GM18909 (cell line): ENCODE results near the gene SYT1.

Source experiments
- ATAC-seq: cut with Tn5 transposase; IDR thresholded peaks from one replicate; pipeline ENCODE4 v1.9.1; 2021; ENCODE audit warnings: mild to moderate bottlenecking; ENCODE audit not compliant: unreplicated experiment, poor library complexity

The SYT1 gene

DNA sequence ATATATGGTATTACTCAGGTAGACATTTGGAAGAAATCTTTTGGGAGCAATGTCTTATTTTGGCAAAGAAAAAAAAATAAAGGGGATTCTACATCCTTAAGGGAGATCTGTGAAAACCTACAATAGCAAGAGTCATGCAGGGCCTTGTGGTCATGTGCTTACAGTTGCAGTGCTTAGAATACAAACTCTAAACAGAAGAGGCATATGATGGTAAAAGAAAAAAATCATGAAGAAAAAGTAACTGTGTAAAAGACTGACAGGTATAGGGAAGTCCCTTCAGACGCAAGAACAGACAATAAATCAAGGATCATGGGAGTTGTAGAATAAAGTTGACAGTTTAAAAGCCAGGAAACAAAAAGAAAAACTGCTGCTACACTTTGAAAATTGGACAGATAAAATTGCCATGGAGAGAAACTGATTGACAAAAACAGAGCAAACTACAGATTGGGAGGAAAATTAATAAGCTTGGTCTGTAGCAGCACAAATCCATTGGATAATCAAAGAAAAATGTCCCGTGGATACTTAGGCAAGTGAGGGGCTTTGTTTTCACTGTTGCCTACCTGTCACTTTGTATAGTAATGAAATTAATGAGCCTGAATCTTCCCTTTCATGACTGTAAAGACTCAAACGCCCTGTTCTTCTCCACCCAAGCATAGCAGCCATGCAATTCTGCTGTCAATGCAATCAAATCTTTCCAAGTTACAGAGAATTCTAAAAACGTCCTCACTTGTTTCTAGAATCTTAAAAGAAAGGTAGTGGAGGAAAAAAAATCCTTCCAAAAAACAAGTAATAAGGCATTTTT lies 402.0 kb downstream of the SYT1 start:
- no peak for ATAC-seq

DNA sequence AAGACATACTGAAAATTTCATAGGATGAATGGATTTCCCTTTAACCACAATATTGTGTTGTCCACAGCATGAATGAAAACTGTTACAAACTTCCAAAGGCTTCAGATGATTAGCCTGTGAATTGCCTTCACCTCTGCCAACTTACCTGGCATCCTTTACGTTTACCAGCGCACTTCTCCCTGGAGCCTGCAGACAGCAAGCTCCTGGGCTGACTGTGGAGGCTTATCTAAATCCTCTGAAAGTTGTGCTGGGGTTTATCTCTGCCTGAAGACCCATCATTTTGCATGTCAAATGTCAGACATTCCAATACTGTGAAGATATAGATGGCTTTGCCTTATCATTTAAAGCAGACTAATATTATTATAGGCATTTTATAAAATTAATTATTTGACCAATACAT lies 403.0 kb downstream of the SYT1 start:
- no peak for ATAC-seq

- ATAC-seq = peak; percentile 59
Measured at GRCh38 chr12:79274501-79275064, 410.0 kb downstream of the SYT1 start.

- no peak for ATAC-seq
Measured at GRCh38 chr12:79275631-79276030, 411.1 kb downstream of the SYT1 start.

DNA sequence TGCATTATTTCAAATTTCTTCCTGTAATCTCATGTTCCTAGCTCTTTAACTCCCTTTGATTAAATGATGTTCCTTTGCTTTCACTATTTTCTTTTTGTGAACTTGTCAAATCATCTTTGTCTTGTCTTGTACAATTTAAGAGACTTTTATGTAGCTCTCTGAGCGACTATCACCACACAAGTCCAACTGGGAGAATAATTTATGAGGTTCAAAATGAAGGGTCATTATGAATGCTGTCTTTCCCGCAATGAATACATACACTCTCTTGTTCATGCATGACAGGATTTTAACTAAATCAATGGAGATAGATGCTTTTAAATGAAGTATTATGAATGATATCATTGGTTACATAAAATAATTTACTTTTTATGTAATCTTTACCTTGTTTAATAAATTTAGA lies 418.8 kb downstream of the SYT1 start:
- ATAC-seq = no peak

GRCh38 chr12:79288911-79289310 lies 424.3 kb downstream of the SYT1 start:
- no peak for ATAC-seq

GRCh38 chr12:79291711-79292110 lies 427.1 kb downstream of the SYT1 start:
- no peak for ATAC-seq

GRCh38 chr12:79294590-79294989 lies 430.0 kb downstream of the SYT1 start:
- no peak for ATAC-seq

DNA sequence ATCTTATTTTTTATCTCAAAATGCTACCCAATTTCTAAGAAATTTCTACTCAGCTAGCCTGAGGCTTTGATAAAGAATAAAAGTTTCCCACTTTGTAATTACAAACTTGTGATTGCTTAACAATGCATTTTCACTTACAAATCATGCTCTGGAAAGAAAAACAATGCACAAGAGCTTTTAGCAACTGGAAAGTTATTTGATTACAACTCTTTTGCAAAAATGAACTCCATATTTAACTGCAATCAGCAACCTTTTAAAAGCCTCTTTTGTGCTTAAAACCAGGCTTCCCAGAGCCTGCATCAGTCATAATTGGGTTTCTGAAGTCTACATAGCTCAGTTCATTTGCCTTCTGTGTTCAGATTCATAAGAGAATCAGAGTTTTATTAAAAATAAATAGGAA lies 431.0 kb downstream of the SYT1 start:
- ATAC-seq = no peak

GRCh38 chr12:79296133-79296532 lies 431.6 kb downstream of the SYT1 start:
- ATAC-seq = no peak

DNA sequence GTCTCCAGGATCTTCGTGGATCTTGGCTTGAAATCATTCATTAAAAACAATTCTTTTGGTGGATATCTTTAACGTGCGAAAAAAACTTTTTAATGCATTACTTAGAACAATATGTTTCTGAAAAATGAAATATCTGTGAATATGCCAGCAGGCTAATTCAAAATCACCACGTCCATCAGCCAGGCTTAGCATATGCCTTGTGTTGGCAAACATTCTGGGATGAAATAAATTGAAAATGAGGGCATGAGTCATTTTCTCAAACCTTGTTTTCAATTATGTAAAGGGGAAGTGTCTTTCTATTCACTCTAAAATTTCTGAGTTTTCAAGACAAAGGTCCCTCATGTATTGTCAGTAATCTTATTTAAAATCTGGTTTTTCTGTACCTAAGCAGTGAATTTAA lies 432.3 kb downstream of the SYT1 start:
- ATAC-seq = no peak

GRCh38 chr12:79298506-79298905 lies 433.9 kb downstream of the SYT1 start:
- no peak for ATAC-seq

DNA sequence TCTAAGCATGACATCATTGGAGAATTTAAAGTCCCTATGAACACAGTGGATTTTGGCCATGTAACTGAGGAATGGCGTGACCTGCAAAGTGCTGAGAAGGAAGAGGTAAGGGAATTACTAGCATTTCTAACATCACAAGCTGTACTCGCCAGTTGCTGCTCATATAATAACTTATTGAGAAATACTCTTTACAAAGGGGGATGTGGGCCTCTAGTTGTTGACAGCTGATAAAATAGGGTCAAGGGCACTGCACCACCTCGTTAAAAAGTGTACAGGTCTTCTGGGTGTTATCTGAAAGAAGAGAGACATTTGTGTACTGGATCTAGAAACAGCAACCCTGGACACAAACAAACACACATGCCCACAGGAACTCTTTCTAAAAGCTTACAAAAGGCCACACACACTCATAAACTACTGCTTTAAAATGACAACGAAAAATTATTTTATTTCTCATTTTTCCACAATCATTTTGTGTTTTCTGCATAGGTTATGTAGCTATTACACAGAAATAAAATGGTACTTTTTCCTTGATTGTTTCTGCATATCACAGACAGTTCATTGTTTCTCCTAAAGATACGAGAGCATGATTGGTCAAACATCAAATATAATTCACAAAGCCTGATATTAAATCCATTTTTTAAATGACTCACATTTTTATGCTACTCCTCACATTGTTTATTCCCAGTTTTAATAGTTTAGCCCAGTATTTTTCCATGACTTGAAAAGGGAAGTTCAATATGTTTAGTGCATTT lies 435.0 kb downstream of the SYT1 start:
- ATAC-seq = no peak

DNA sequence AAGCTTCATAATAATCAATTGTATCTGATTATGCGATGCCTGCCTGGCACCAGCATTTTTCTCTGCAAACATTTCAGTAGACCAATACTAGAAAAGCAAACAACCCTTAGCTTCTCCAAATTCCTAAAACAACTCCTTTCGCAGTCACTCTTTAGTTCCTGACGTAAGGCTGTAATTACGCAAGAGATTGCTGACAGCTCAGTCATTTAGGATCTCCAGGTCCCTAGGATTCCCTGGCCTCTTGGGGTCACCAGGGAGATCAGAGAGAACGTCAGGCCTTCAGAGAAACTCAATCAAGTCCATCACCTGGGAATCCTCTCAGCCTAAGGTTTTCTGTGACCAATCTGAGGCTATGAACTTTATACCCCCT lies 435.6 kb downstream of the SYT1 start:
- no peak for ATAC-seq

GRCh38 chr12:79301181-79301580 lies 436.6 kb downstream of the SYT1 start:
- no peak for ATAC-seq

GRCh38 chr12:79302162-79302814 lies 437.7 kb downstream of the SYT1 start:
- no peak for ATAC-seq

- ATAC-seq = no peak
Measured at GRCh38 chr12:79307340-79307739, 442.8 kb downstream of the SYT1 start.

- ATAC-seq = no peak
Measured at GRCh38 chr12:79309039-79309438, 444.5 kb downstream of the SYT1 start.

GRCh38 chr12:79317179-79317847 lies 452.7 kb downstream of the SYT1 start:
- no peak for ATAC-seq

- ATAC-seq = no peak
Measured at GRCh38 chr12:79322905-79323304, 458.3 kb downstream of the SYT1 start.
